ENCODE measurements around the gene DGKD. TPM values are rescaled to one million over a fixed set of nuclear protein-coding genes. Genes with fewer than 3 reads are reported as not detected.

The DGKD gene
- total and polyA plus RNA-seq, 5 experiments from 2014 or later = 29.3 to 315 (median 44.5) TPM

DNA sequence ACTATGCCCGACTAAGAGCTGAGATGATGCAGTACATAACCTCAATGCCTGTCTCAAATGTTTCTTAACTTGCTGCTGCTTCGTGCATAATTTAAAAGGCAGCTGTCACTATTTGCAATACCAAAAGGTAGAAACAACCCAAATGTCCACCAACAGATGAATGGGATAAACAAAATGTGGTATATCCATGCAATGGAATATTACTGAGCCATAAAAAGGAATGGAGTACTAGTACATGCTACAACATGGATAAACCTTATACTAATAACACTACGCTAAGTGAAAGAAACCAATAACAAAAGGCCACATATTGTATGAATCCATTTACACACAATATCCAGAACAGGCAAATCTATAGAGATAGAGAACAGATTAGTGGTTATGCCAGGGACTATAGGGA, 13.0 kb upstream of the DGKD start:
- no peaks in the 10 kb centered on the region for H3K27me3 Mint-ChIP-seq
- POLR2A ChIA-PET = no interaction called here
- H3K4me1 Mint-ChIP-seq = peaks cover 6 to 30% (median 12%) of the 10 kb centered on the region in 4 donors
- DNase-seq (no peak), ATAC-seq (no peak)
- H3K27ac Mint-ChIP-seq = no peak overlapping the region
- no peaks in the 10 kb centered on the region for H3K36me3 Mint-ChIP-seq
- no peaks in the 10 kb centered on the region for H3K9me3 Mint-ChIP-seq
- H3K4me3 Mint-ChIP-seq = no peak overlapping the region

DNA sequence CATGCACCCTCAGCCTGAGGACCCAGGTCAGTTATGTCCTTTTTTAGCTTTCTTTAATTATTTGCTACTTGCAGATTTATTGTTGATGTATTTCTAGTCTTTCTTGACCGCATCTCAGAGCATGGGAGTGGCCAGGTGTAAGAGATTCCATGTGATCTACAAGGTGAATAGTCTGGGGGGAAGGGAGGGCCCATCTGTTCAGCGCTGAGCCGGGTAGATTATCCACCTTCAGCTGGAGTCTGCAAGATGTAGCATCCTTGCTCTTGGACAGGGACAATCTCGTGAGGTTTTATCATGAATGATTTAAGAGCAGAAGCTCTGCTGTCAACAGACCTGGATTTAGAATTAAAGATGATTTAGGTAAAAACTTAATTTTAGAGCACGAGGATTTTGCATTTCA, 12.0 kb upstream of the DGKD start:
- Mint-ChIP-seq H3K4me3 (no peak overlapping the region), H3K27ac (no peak overlapping the region), H3K36me3 (no peaks in the 10 kb centered on the region), H3K27me3 (no peaks in the 10 kb centered on the region), H3K4me1 (peaks cover 6 to 27% (median 14%) of the 10 kb centered on the region in 4 donors), H3K9me3 (no peaks in the 10 kb centered on the region)
- ATAC-seq (no peak), DNase-seq (no peak)
- POLR2A ChIA-PET = interaction anchor here (0.7 to 1.0 kb wide), 4 partner anchors 10 to 21 kb away, joined by 3 to 4 read pairs (median 4); no protein-coding TSS in a partner anchor

DNA sequence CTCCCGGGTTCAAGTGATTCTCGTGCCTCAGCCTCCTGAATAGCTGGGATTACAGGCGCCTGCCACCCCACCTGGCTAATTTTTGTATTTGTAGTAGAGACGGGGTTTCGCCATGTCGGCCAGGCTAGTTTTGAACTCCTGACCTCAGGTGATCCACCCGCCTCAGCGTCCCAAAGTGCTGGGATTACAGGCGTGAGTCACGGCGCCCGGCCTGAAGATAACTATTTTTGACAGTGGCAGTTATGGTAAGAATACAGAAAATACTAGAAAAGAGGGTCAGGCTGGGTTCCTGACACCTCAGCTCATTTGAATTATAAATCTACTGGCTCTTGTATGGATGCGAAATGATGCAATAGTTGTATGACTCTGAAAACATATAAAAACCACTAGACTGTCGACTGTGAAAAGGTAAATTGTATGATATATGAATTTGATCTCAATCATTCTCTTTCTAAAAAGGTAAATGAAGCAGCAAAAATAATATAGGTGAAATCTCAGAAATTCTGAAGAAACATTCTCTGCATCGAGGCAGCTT, 11.1 kb upstream of the DGKD start:
- Mint-ChIP-seq H3K27ac (no peak overlapping the region), H3K4me3 (no peak overlapping the region), H3K9me3 (no peaks in the 10 kb centered on the region), H3K36me3 (no peaks in the 10 kb centered on the region), H3K27me3 (no peaks in the 10 kb centered on the region), H3K4me1 (peaks cover 7 to 26% (median 10%) of the 10 kb centered on the region in 4 donors)
- no peak for ATAC-seq
- DNase-seq = no peak
- POLR2A ChIA-PET = interaction anchor here (0.6 to 1.0 kb wide), 4 partner anchors 12 to 108 kb away, joined by 3 to 4 read pairs (median 3); no protein-coding TSS in a partner anchor

DNA sequence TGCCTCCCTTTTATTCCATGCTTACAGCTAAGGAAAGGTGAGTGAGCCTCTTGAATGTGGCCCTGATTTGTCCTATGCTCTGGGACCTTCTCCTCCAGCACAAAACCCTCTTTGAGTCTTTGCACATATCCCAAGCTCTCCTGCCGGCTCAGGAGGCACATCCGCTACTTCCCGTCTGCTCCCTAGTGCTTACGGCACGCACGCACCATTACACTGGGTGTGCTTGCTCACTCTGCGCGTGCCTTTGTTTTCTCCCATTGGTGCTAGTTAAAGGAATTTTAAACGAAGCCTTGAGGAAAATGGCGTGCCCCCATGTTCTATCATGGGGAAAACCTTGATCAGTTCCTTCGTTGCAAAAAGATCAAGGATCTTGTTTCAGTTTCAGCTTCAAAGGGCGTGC, 7.9 kb upstream of the DGKD start:
- ATAC-seq = no peak
- Mint-ChIP-seq H3K4me1 (peaks cover 11 to 40% (median 30%) of the 10 kb centered on the region in 4 donors), H3K27ac (no peak overlapping the region), H3K27me3 (no peaks in the 10 kb centered on the region), H3K9me3 (no peaks in the 10 kb centered on the region), H3K4me3 (no peak overlapping the region), H3K36me3 (no peaks in the 10 kb centered on the region)
- POLR2A ChIA-PET = interaction anchor here (1.6 kb wide), 1 partner anchor 8 kb away, joined by 5 read pairs; no protein-coding TSS in a partner anchor
- DNase-seq = peak in 1 of 10 donors; percentile 23

DNA sequence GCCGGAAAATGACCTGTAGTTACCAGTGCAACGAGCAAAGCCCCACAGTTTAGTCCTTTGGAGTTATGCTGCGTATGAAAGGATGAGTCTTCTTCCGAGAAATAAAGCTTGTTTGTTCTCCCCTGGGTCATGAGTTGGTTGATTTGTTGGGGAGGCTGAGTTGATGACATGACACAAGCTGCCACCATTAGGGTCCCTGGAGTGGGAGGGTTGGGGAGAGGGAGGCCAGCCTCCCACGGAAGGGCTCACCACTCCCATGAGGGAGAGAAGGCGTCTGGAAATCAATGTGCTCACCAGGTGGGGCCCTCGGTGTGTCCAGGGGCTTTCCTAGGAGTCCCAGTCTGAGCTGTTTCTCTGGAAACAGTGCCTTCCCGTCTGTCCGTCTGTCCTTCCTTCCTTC, 7.4 kb upstream of the DGKD start:
- POLR2A ChIA-PET = interaction anchor here (1.6 kb wide), 1 partner anchor 9 kb away, joined by 5 read pairs; no protein-coding TSS in a partner anchor
- Mint-ChIP-seq H3K9me3 (no peaks in the 10 kb centered on the region), H3K27ac (peak overlapping the region in 1 of 10 donors; percentile 10), H3K4me1 (peaks cover 10 to 43% (median 32%) of the 10 kb centered on the region in 4 donors), H3K4me3 (no peak overlapping the region), H3K27me3 (no peaks in the 10 kb centered on the region), H3K36me3 (no peaks in the 10 kb centered on the region)
- ATAC-seq (no peak), DNase-seq (no peak)

DNA sequence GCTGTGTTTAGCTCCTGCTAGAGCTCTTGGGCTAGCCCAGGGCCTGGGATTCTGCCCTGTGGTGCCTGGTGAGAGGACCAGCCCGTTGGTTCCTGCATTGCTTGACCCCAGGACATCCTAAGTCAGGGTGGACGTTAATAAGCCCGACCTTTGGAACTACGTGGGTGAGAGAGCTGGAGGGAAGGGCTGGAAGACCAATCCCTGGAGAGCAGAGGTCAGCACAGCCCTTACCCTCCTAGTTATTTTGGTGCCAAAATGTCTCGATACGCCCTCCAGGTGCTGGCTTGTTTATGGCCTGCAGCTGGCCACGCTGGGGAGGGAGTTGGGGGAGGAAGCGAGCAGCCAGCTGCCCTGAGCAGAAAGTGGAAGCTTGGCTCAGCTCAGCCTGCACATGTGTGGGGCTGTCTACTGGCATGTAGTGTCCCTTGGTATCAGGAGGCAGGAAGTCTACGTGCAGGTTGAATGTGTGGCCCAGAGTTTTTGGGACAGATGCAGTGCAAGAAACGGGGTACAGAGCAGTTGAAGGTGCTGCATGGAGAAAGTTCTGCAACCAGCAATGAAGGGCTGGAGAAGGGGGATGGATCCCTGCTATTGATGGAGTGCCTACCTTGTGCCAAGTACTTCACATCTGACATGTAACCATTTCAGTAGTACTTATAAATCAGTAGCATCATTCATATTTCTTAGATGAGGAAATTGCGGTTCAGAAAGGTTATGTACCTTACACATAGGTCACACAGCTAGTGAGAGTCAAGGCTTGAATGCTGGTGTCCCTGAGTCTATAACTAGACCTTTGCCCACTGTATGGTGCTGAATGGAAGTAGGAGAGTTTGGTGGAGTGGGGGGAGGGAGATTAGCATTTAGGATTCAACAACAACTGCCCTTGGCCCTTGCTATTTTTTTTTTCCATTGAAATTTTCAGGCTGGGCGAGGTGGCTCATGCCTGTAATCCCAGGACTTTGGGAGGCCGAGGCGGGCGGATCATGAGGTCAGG, 5.0 kb upstream of the DGKD start:
- peaks cover 22 to 58% (median 51%) of the 10 kb centered on the region in 4 donors for H3K4me1 Mint-ChIP-seq
- H3K9me3 Mint-ChIP-seq = no peaks in the 10 kb centered on the region
- no peaks in the 10 kb centered on the region for H3K36me3 Mint-ChIP-seq
- H3K27ac Mint-ChIP-seq = peak overlapping the region in 5 of 10 donors; percentile 35 to 78 (median 52)
- DNase-seq = peak in 1 of 10 donors; percentile 60
- POLR2A ChIA-PET = interaction anchor here (0.6 to 1.2 kb wide), 2 partner anchors 17 to 116 kb away, joined by 3 to 5 read pairs; no protein-coding TSS in a partner anchor
- ATAC-seq = no peak
- no peaks in the 10 kb centered on the region for H3K27me3 Mint-ChIP-seq
- peak overlapping the region in 3 of 10 donors; percentile 13 to 81 (median 45) for H3K4me3 Mint-ChIP-seq

DNA sequence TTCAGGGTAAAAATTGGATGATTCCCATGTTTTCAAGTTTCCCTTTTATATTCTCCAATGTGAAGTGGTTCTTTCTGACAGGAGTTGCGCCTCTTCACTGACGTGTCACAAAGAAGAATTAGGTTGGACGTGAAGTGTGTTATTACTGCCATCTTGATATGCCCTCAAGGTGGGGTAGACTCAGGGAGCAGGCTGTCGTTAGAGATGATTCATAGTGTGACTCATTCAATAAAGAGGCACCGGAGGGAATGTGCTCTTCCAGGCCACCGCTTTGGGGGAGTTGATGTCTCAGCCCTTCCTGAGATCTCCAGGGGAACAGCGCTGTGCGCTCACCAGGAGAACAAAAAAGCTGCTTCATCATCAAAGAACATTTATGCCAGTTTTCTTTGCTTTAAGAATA, 3.6 kb upstream of the DGKD start:
- Mint-ChIP-seq H3K9me3 (no peaks in the 10 kb centered on the region), H3K36me3 (no peaks in the 10 kb centered on the region), H3K4me1 (peaks cover 24 to 65% (median 56%) of the 10 kb centered on the region in 4 donors), H3K27ac (peak overlapping the region in 5 of 10 donors; percentile 27 to 89 (median 45)), H3K4me3 (peak overlapping the region in 3 of 10 donors; percentile 8 to 54 (median 26)), H3K27me3 (no peaks in the 10 kb centered on the region)
- no peak for ATAC-seq
- POLR2A ChIA-PET = interaction anchor here (0.7 to 0.9 kb wide), 2 partner anchors 22 to 35 kb away, joined by 3 to 4 read pairs; no protein-coding TSS in a partner anchor
- DNase-seq = peak in 2 of 10 donors; percentile 10 to 58

DNA sequence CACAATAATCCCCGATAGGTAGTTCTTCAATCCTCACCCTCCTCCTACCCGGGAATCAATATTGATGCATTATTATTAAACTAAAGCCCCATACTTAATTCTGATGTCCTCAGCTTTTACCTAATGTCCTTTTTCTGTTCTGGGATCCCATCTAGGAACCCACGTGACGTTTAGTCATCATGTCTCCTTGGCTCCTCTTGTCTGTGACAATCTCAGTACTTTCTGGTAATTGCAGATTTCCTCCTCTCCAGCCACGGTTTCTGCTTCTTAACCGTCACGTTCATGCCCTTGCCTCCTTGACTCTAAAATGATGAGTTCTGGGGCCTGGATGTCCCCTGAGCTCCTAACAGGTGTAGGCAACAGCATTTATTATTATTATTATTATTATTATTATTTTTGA, 2.9 kb upstream of the DGKD start:
- no peaks in the 10 kb centered on the region for H3K27me3 Mint-ChIP-seq
- peaks cover 31 to 72% (median 63%) of the 10 kb centered on the region in 4 donors for H3K4me1 Mint-ChIP-seq
- ATAC-seq = no peak
- no peaks in the 10 kb centered on the region for H3K36me3 Mint-ChIP-seq
- DNase-seq = no peak
- POLR2A ChIA-PET = no interaction called here
- H3K27ac Mint-ChIP-seq = peak overlapping the region in 3 of 10 donors; percentile 34 to 47 (median 45)
- no peak overlapping the region for H3K4me3 Mint-ChIP-seq
- H3K9me3 Mint-ChIP-seq = no peaks in the 10 kb centered on the region

DNA sequence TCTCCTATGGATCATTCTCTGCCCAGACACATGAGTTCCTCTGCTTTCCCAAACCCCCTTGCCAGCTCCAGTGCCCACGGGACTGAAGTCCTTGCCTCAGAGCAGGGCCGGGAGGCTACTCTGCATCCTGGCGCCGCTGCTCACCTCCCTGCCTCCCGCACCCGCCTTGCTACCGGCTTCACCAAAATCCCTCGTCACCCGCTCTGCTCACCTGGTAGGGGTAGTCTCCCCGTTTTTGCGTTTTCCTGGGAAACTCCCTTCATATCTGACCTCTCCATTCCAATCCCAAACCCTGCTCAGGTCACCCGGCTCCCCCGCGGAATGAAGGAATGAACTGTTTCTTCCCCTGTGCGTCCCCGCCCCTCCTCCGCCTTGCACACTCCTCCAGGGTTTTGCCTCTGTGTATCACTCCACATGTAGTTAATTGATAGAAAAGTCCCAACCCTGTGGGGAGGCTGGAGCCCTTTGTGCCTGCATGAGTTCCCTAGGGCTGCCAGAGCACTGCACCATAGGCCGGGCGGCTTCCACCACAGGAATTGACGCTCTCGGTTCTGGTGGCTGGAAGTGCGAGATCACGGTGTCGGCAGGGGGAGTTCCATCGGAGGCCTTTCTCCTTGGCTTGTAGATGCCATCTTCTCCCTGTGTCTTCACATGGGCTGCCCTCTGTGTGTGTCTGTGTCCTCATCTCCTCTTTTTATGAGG, 2.0 kb upstream of the DGKD start:
- no peak for ATAC-seq
- Mint-ChIP-seq H3K9me3 (no peaks in the 10 kb centered on the region), H3K27ac (peak overlapping the region in 7 of 10 donors; percentile 4 to 97 (median 63)), H3K4me3 (peak overlapping the region in 7 of 10 donors; percentile 5 to 79 (median 55)), H3K4me1 (peaks cover 36 to 81% (median 72%) of the 10 kb centered on the region in 4 donors), H3K27me3 (no peaks in the 10 kb centered on the region), H3K36me3 (peaks cover 0 to 5% (median 0%) of the 10 kb centered on the region in 3 donors)
- POLR2A ChIA-PET = interaction anchor here (3.2 kb wide), 1 partner anchor 21 kb away, joined by 24 read pairs; no protein-coding TSS in a partner anchor
- DNase-seq = no peak

DNA sequence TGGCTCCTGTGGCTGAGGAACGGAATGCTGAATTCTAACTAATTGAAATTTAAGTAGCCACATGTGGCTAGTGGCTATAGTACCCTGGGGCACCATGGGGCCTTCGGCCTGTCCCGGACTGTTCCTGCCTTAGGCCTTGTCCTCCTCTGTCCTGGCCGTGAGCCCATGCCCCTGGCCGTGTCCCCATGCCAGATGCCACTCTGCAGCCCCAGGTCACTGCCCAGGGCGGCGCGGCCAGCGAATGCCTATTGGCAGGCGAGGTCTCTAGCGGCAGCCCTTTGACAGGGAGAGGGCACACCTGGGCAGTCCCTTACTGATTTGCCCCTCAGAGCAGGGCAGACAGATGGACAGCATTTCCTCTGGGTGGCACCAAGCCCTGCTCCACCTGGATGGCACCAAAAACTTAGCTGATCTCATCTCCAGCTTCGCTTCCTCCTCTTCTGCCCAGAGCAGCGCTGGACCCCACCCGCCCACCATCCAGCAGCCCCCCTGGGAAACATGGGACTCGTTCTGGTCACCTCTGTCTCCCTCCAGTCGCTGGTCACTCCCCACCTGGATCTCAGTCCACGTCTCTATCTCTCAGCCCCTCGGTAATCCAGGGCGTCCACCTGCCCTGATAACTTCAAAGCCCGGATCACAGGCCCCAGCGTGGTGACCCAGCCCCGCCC, 1.1 kb upstream of the DGKD start:
- no peaks in the 10 kb centered on the region for H3K27me3 Mint-ChIP-seq

DNA sequence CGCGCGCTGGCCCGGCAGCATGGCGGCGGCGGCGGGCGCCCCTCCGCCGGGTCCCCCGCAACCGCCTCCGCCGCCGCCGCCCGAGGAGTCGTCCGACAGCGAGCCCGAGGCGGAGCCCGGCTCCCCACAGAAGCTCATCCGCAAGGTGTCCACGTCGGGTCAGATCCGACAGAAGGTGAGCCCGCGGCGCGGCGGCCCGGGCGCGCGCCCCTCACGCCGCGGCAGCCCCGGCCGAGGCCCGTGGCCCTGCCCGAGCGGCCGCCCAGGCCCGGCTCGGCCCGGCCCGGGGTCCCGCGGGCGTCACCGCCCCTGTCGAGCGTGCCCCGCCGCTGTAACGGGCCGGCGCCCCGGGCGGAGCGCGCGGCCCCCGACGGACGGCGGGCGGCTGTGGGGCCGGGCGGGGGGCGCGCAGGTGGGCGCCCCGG, 218 bp downstream of the DGKD start:
- H3K4me1 Mint-ChIP-seq = peaks cover 36 to 83% (median 80%) of the 10 kb centered on the region in 4 donors
- POLR2A ChIA-PET = interaction anchor here (0.5 to 3.2 kb wide), 17 partner anchors 9 to 111 kb away, joined by 3 to 24 read pairs (median 3); partner anchors contain the start of gene ATG16L1
- peaks cover 0 to 13% (median 0%) of the 10 kb centered on the region in 3 donors for H3K36me3 Mint-ChIP-seq
- no peaks in the 10 kb centered on the region for H3K9me3 Mint-ChIP-seq
- no peak for DNase-seq
- peak overlapping the region in 1 of 10 donors; percentile 96 for H3K27ac Mint-ChIP-seq
- peak; percentile 21 to 73 for ATAC-seq
- H3K4me3 Mint-ChIP-seq = peak overlapping the region in 3 of 10 donors; percentile 34 to 77 (median 50)
- H3K27me3 Mint-ChIP-seq = no peaks in the 10 kb centered on the region

More for the DNA sequence above, 1.1 kb upstream of the DGKD start:
- DNase-seq (no peak), ATAC-seq (no peak)
- Mint-ChIP-seq H3K36me3 (peaks cover 0 to 5% (median 0%) of the 10 kb centered on the region in 3 donors), H3K4me1 (peaks cover 36 to 83% (median 78%) of the 10 kb centered on the region in 4 donors), H3K9me3 (no peaks in the 10 kb centered on the region), H3K4me3 (peak overlapping the region; percentile 77 to 97 (median 94)), H3K27ac (peak overlapping the region; percentile 85 to 98 (median 95))
- POLR2A ChIA-PET = interaction anchor here (0.6 to 3.2 kb wide), 10 partner anchors 19 to 85 kb away, joined by 3 to 24 read pairs (median 6); no protein-coding TSS in a partner anchor

Measured in naive thymus-derived CD8-positive, alpha-beta T cell (primary cell).